Mesothelial cell of epicardium (in vitro differentiated cells): Measurements from ENCODE around the gene SCGB2B2. TPM values are rescaled to one million over a fixed set of nuclear protein-coding genes. Genes with fewer than 3 reads are reported as not detected.
"Not testable (repeated sequence)": the region's sequence is repeated elsewhere in the genome, so short reads cannot be mapped to it uniquely, and the experiment has no call there.

ENCODE experiments used
- DNase-seq, 2 experiments: peaks; one replicate each; pipeline ENCODE4 v3.0.0; 2021; ENCODE audit warnings: low spot score in 2 of 2; ENCODE audit not compliant: unreplicated experiment in 2 of 2
- H3K27ac Mint-ChIP-seq: 2 replicates; pipeline ENCODE4 v1.8.0; 2021; ENCODE audit warnings: mixed read lengths
- H3K27me3 Mint-ChIP-seq: 2 replicates; pipeline ENCODE4 v1.8.0; 2021; ENCODE audit warnings: low read depth, mixed read lengths
- H3K36me3 Mint-ChIP-seq: 2 replicates; pipeline ENCODE4 v1.8.0; 2021; ENCODE audit warnings: mixed read lengths
- H3K4me1 Mint-ChIP-seq: 2 replicates; pipeline ENCODE4 v1.8.0; 2021; ENCODE audit warnings: mixed read lengths
- H3K4me3 Mint-ChIP-seq: 2 replicates; pipeline ENCODE4 v1.8.0; 2021; ENCODE audit warnings: mild to moderate bottlenecking, moderate library complexity, mixed read lengths
- H3K9me3 Mint-ChIP-seq: 2 replicates; pipeline ENCODE4 v1.8.0; 2021; ENCODE audit warnings: mixed read lengths
- total RNA-seq: library from RNA; stranded (reverse); gene quantifications from 3 replicates; pipeline ENCODE4 v1.2.1, GENCODE V29; 2021
- TF ChIP-seq, protein P1 (sequence below): fragments of 200-600 bp; sonication (generic); IDR thresholded peaks from one replicate; pipeline ENCODE4 v1.5.0; 2021; ENCODE audit warnings: antibody characterized with exemption; ENCODE audit not compliant: unreplicated experiment

The SCGB2B2 gene
- total RNA-seq, 1 donor from 2014 or later: 1.1 TPM

DNA sequence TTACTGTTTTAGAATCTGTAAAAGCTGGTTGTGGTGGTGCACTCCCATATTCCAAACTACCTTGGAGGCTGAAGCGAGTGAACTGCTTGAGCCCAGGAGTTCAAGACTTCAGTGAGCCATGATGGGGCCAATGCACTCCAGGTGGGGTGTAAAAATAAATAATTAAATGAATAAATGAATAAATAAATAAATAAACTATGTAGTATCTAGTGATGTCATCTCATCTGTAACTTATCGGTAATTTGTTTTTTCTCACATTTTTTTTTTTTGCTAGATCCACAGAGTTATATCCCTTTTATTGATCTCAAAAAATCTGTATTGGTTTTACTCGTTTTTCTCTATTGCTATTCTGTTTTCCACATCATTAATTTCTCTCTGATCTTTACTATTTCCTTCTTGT, 5.0 kb downstream of the SCGB2B2 start:
- TF ChIP-seq, protein P1, sequence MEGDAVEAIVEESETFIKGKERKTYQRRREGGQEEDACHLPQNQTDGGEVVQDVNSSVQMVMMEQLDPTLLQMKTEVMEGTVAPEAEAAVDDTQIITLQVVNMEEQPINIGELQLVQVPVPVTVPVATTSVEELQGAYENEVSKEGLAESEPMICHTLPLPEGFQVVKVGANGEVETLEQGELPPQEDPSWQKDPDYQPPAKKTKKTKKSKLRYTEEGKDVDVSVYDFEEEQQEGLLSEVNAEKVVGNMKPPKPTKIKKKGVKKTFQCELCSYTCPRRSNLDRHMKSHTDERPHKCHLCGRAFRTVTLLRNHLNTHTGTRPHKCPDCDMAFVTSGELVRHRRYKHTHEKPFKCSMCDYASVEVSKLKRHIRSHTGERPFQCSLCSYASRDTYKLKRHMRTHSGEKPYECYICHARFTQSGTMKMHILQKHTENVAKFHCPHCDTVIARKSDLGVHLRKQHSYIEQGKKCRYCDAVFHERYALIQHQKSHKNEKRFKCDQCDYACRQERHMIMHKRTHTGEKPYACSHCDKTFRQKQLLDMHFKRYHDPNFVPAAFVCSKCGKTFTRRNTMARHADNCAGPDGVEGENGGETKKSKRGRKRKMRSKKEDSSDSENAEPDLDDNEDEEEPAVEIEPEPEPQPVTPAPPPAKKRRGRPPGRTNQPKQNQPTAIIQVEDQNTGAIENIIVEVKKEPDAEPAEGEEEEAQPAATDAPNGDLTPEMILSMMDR: no peak
- Mint-ChIP-seq H3K27me3 (peaks cover 35% of the 10 kb centered on the region), H3K27ac (no peak overlapping the region), H3K4me1 (peaks cover 3% of the 10 kb centered on the region), H3K36me3 (no peaks in the 10 kb centered on the region), H3K4me3 (no peak overlapping the region), H3K9me3 (peaks cover 4% of the 10 kb centered on the region)
- DNase-seq: no peak

DNA sequence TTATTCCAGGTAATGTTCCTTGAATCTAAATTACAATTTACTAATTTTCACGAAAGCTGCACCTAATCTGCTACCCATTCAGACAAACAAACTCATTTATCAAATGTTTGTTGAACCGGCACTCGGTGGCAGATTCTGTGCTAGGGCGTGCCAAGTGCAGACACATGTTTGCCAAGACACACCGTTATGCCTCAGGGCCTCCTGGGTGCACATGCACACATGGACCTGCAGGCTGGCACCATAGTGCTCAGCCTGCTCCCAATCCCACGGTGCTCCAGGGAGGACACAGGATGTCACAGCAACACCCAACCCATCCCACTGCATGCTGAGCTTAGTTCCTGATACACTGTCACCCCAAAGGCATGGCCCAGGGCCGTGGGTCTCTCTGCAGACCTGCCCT, 7.7 kb downstream of the SCGB2B2 start:
- Mint-ChIP-seq H3K4me1 (no peaks in the 10 kb centered on the region), H3K27ac (no peak overlapping the region), H3K4me3 (no peak overlapping the region), H3K36me3 (no peaks in the 10 kb centered on the region), H3K9me3 (no peaks in the 10 kb centered on the region), H3K27me3 (peaks cover 18% of the 10 kb centered on the region)
- TF ChIP-seq, protein P1: no peak
- no peak for DNase-seq

DNA sequence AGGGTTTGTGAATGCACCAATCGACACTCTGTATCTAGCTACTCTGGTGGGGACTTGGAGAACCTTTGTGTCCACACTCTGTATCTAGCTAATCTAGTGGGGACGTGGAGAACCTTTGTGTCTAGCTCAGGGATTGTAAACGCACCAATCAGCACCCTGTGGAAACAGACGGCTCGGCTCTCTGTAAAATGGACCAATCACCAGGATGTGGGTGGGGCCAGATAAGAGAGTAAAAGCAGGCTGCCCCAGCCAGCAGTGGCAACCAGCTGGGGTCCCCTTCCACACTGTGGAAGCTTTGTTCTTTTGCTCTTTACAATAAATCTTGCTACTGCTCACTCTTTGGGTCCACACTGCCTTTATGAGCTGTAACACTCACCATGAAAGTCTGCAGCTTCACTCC, 8.3 kb downstream of the SCGB2B2 start:
- H3K27me3 Mint-ChIP-seq: peaks cover 11% of the 10 kb centered on the region
- not testable (repeated sequence) for H3K27ac Mint-ChIP-seq, H3K4me3 Mint-ChIP-seq, H3K36me3 Mint-ChIP-seq, H3K9me3 Mint-ChIP-seq, DNase-seq, H3K4me1 Mint-ChIP-seq

DNA sequence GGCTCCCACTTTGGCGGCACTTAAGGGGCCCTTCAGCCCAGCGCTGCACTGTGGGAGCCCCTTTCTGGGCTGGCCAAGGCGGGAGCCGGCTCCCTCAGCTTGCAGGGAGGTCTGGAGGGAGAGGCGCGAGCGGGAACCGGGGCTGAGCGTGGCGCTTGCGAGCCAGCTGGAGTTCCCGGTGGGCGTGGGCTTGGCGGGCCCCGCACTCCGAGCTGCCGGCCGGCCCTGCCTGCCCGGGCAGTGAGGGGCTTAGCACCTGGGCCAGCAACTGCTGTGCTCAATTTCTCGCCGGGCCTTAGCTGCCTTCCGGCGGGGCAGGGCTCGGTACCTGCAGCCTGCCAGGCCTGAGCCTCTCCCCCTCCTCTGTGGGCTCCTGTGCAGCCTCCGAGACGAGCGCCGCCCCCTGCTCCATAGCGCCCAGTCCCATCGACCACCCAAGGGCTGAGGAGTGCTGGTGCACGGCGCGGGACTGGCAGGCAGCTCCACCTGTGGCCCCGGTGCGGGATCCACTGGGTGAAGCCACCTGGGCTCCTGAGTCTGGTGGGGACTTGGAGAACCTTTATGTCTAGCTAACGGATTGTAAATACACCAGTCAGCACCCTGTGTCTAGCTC, 8.8 kb downstream of the SCGB2B2 start:
- not testable (repeated sequence) for H3K36me3 Mint-ChIP-seq, H3K27me3 Mint-ChIP-seq, H3K4me3 Mint-ChIP-seq, DNase-seq, H3K9me3 Mint-ChIP-seq, H3K27ac Mint-ChIP-seq, H3K4me1 Mint-ChIP-seq

DNA sequence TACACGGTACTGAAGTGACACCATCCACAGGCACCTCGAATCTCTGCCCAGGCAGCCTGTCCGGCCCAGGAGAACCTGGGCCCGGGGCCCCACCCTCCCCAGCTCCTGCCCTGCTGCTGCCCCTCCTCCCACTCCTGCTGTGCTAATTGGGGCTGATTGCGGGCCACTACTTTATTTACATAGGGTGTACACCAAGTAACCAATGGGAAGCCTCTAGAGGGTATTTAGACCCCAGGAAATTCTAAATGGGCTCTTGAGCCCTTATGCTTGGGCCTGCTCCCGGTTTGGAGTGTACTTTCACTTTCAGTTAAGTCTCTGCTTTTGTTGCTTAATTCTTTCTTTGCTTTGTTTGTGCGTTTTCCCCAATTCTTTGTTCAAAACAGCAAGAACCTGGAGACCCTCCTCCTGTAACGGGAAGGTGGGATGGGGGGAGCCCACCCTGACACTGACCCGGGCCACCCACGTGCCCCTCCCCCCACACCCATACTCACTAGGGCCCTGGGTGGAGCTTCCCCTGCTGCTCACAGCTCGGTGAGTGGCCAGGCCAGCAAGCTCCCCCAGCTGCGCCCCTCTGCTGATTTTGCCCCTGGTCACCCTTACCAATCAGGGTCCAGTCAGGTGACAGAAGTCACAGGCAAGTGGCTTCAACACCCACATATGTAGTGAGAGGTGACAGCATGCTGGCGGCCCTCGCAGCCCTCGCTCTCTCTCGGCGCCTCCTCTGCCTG, 9.4 kb downstream of the SCGB2B2 start:
- TF ChIP-seq, protein P1: no peak
- H3K27ac Mint-ChIP-seq: no peak overlapping the region
- H3K4me1 Mint-ChIP-seq: no peaks in the 10 kb centered on the region
- peaks cover 2% of the 10 kb centered on the region for H3K27me3 Mint-ChIP-seq
- no peaks in the 10 kb centered on the region for H3K36me3 Mint-ChIP-seq
- H3K4me3 Mint-ChIP-seq: no peak overlapping the region
- no peaks in the 10 kb centered on the region for H3K9me3 Mint-ChIP-seq
- no peak for DNase-seq

DNA sequence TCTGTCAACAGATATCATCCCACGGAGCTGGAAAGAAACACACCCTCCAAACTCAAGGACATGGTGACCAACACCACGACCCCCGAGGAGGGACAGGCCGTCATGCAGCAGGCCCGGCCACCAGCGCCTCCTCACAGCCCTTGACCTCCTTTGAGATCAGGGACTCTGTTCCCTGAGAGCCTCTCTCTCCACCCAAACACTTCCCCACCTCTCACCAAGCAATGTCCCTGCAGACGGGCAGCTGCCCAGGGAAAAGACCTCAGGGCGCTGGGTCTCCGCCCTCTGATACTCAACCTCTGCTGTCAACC, 10.0 kb downstream of the SCGB2B2 start:
- no peak for DNase-seq
- Mint-ChIP-seq H3K4me3 (no peak overlapping the region), H3K27ac (no peak overlapping the region), H3K27me3 (no peaks in the 10 kb centered on the region), H3K36me3 (no peaks in the 10 kb centered on the region), H3K9me3 (no peaks in the 10 kb centered on the region), H3K4me1 (no peaks in the 10 kb centered on the region)
- TF ChIP-seq, protein P1: no peak
